Aorta (tissue), 5 donors: ENCODE data around the gene BATF3. TPM values are rescaled to one million over a fixed set of nuclear protein-coding genes. Genes with fewer than 3 reads are reported as not detected.
A peak's percentile ranks its signal among the peaks of the same experiment; 100 is the strongest.

Experiments used
- ATAC-seq: fragments of 200-7000 bp; cut with Tn5 transposase; one replicate; pipeline ENCODE4 v1.9.1; 2022; ENCODE audit warnings: moderate library complexity; ENCODE audit not compliant: low FRiP score
- DNase-seq, 2 donors: peaks; one replicate each; pipeline ENCODE4 v3.0.0-alpha.2; 2020
- H3K27ac ChIP-seq, 2 donors: one replicate each; pipeline ENCODE4 v1.5.1; 2013; ENCODE audit warnings: low read length in 2 of 2, mild to moderate bottlenecking in 2 of 2, moderate library complexity in 2 of 2, control low read depth in 1 of 2, inconsistent platforms in 1 of 2, low read depth in 1 of 2
- H3K27me3 ChIP-seq, 2 donors: one replicate each; pipeline ENCODE4 v1.6.1; 2013; ENCODE audit warnings: control low read depth in 1 of 2, low read length in 1 of 2, mild to moderate bottlenecking in 1 of 2, moderate library complexity in 1 of 2; ENCODE audit not compliant: insufficient read depth in 2 of 2, control insufficient read depth in 1 of 2
- H3K36me3 ChIP-seq, 2 donors: one replicate each; pipeline ENCODE4 v1.6.1; 2013; ENCODE audit warnings: control low read depth in 1 of 2, low read length in 1 of 2, mild to moderate bottlenecking in 1 of 2; ENCODE audit not compliant: insufficient read depth in 2 of 2, control insufficient read depth in 1 of 2
- H3K4me1 ChIP-seq, 2 donors: one replicate each; pipeline ENCODE4 v1.6.1; 2013; ENCODE audit warnings: low read length in 2 of 2, control low read depth in 1 of 2, mild to moderate bottlenecking in 1 of 2, moderate library complexity in 1 of 2; ENCODE audit not compliant: insufficient read depth in 2 of 2, control insufficient read depth in 1 of 2
- H3K4me3 ChIP-seq, 2 donors: one replicate each; pipeline ENCODE4 v1.5.1; 2013; ENCODE audit warnings: low read length in 2 of 2, control low read depth in 1 of 2, mild to moderate bottlenecking in 1 of 2
- H3K9me3 ChIP-seq: one replicate; pipeline ENCODE4 v1.6.1; 2013; ENCODE audit warnings: mild to moderate bottlenecking, low read length; ENCODE audit not compliant: control insufficient read depth
- whole genome bisulfite sequencing, 2 donors: extraction: QIAGEN DNeasy Blood & Tissue Kit; methylation state at CpG; one replicate each; pipeline ENCODE4 v1.1.7; 2013; 5-methylcytosine and 5-hydroxymethylcytosine counted together
- intact Hi-C, 2 donors: fragments of 100-400 bp; cut with DNase I; formaldehyde crosslinking; loops; one replicate each; pipeline versions ENCODE4 v1.14.2 to v1.15.0; 2022
- polyA plus RNA-seq, 2 donors: library from polyadenylated mRNA; stranded (reverse); fragments of 200-250 nt; gene quantifications; one replicate each; pipeline ENCODE4 v1.2.3, GENCODE V29; 2013
- total RNA-seq, 2 donors: library from RNA; stranded (reverse); fragmentation: NEBNext Ultra II Directional; extraction: Animal tissue kit (Norgen Biotek cat#: 25700); gene quantifications; one replicate each; pipeline ENCODE4 v1.2.1, GENCODE V29; 2021
- donor health status: healthy with polysubstance abuse.
- donor health status: Bipolar disorder and iron deficiency.
- donor health status: DM: no; HTN: no; CAD: no.
- donor health status: DM: no; HTN: no; CAD: no.
- donor health status: DM: yes; HTN: yes; CAD: no.

The BATF3 gene
- total and polyA plus RNA-seq, 4 donors: 5.5 to 13.9 (median 7.3) TPM

- 85 to 90% methylated on average over 8 of the region's 8 CpGs for WGBS, 2 donors
- intact Hi-C loops: loop anchor here (5.0 kb wide), 2 partner anchors 33 to 113 kb away; no protein-coding TSS in a partner anchor
- Histone ChIP-seq H3K27me3 (no peaks in the 10 kb centered on the region), H3K27ac (no peak overlapping the region), H3K4me3 (no peak overlapping the region), H3K9me3 (peaks cover 1% of the 10 kb centered on the region), H3K4me1 (no peaks in the 10 kb centered on the region), H3K36me3 (no peaks in the 10 kb centered on the region)
- DNase-seq (no peak), ATAC-seq (no peak)
These were observed 30.0 kb downstream of the BATF3 start for GRCh38 chr1:212669600-212669999.

GRCh38 chr1:212669102-212669501 lies 30.5 kb downstream of the BATF3 start:
- intact Hi-C loops: loop anchor here (5.0 kb wide), 2 partner anchors 33 to 113 kb away; no protein-coding TSS in a partner anchor
- 74 to 80% methylated on average over 2 of the region's 2 CpGs for WGBS, 2 donors
- Histone ChIP-seq H3K27me3 (no peaks in the 10 kb centered on the region), H3K36me3 (no peaks in the 10 kb centered on the region), H3K4me1 (no peaks in the 10 kb centered on the region), H3K9me3 (peaks cover 1% of the 10 kb centered on the region), H3K4me3 (no peak overlapping the region), H3K27ac (no peak overlapping the region)
- DNase-seq (no peak), ATAC-seq (no peak)

GRCh38 chr1:212668477-212668876 lies 31.2 kb downstream of the BATF3 start:
- Histone ChIP-seq H3K4me1 (no peaks in the 10 kb centered on the region), H3K9me3 (peaks cover 1% of the 10 kb centered on the region), H3K27me3 (no peaks in the 10 kb centered on the region), H3K36me3 (no peaks in the 10 kb centered on the region), H3K27ac (no peak overlapping the region), H3K4me3 (no peak overlapping the region)
- DNase-seq (no peak), ATAC-seq (no peak)
- 87 to 89% methylated on average over 5 of the region's 5 CpGs for WGBS, 2 donors
- intact Hi-C loops: loop anchor here (5.0 kb wide), 2 partner anchors 34 to 114 kb away; no protein-coding TSS in a partner anchor

- intact Hi-C loops: loop anchor here (5.0 kb wide), 2 partner anchors 35 to 115 kb away; no protein-coding TSS in a partner anchor
- ATAC-seq: peak; percentile 70
- peak overlapping the region in 1 of 2 donors; percentile 4 for H3K27ac ChIP-seq
- no peaks in the 10 kb centered on the region for H3K36me3 ChIP-seq
- H3K27me3 ChIP-seq: no peaks in the 10 kb centered on the region
- DNase-seq: no peak
- H3K4me1 ChIP-seq: no peaks in the 10 kb centered on the region
- H3K9me3 ChIP-seq: peaks cover 1% of the 10 kb centered on the region
- no peak overlapping the region for H3K4me3 ChIP-seq
- 80% methylated on average over 9 of the region's 9 CpGs for WGBS, 2 donors
These were observed 32.2 kb downstream of the BATF3 start for GRCh38 chr1:212667223-212668139.

GRCh38 chr1:212666116-212666775 lies 33.4 kb downstream of the BATF3 start:
- no peaks in the 10 kb centered on the region for H3K4me1 ChIP-seq
- H3K27ac ChIP-seq: no peak overlapping the region
- intact Hi-C loops: loop anchor here (5.0 kb wide), 2 partner anchors 36 to 116 kb away; no protein-coding TSS in a partner anchor
- no peaks in the 10 kb centered on the region for H3K27me3 ChIP-seq
- ATAC-seq (peak; percentile 4), DNase-seq (no peak)
- H3K9me3 ChIP-seq: no peaks in the 10 kb centered on the region
- no peaks in the 10 kb centered on the region for H3K36me3 ChIP-seq
- WGBS, 2 donors: 82 to 86% methylated on average over 10 of the region's 10 CpGs
- no peak overlapping the region for H3K4me3 ChIP-seq

- 9 to 10% methylated on average over 31 to 37 of the region's 37 CpGs for WGBS, 2 donors
- Histone ChIP-seq H3K27ac (peak overlapping the region in 1 of 2 donors; percentile 68), H3K27me3 (no peaks in the 10 kb centered on the region), H3K4me3 (peak overlapping the region; percentile 17 to 62), H3K9me3 (no peaks in the 10 kb centered on the region), H3K36me3 (no peaks in the 10 kb centered on the region), H3K4me1 (no peaks in the 10 kb centered on the region)
- DNase-seq (peak; percentile 90 to 95), ATAC-seq (peak; percentile 97)
- intact Hi-C loops: loop anchor here (2.0 to 5.0 kb wide), 3 partner anchors 37 to 117 kb away; no protein-coding TSS in a partner anchor
These were observed 34.2 kb downstream of the BATF3 start for GRCh38 chr1:212665241-212666115.

- no peaks in the 10 kb centered on the region for H3K36me3 ChIP-seq
- DNase-seq (no peak), ATAC-seq (no peak)
- no peaks in the 10 kb centered on the region for H3K27me3 ChIP-seq
- no peak overlapping the region for H3K4me3 ChIP-seq
- no peak overlapping the region for H3K27ac ChIP-seq
- H3K9me3 ChIP-seq: no peaks in the 10 kb centered on the region
- no peaks in the 10 kb centered on the region for H3K4me1 ChIP-seq
- intact Hi-C loops: loop anchor here (2.0 to 5.0 kb wide), 3 partner anchors 38 to 118 kb away; no protein-coding TSS in a partner anchor
- 75 to 76% methylated on average over 11 of the region's 11 CpGs for WGBS, 2 donors
These were observed 35.0 kb downstream of the BATF3 start for GRCh38 chr1:212664409-212665199.
